GM23338 (cell line): ENCODE measurements around the gene ARRDC2. TPM values are rescaled to one million over a fixed set of nuclear protein-coding genes. Genes with fewer than 3 reads are reported as not detected.

ENCODE experiments used
- ATAC-seq: fragments of 200-7000 bp; cut with Tn5 transposase; 3 replicates; pipeline ENCODE4 v1.9.1; 2020
- DNase-seq: peaks from one replicate; pipeline ENCODE4 v3.0.0-alpha.2; 2015; ENCODE audit warnings: low spot score
- H2AFZ ChIP-seq: fragments of 200-600 bp; sonication (generic); 2 replicates; pipeline ENCODE4 v1.8.0; 2016; ENCODE audit warnings: antibody characterized with exemption, mild to moderate bottlenecking, moderate library complexity
- H3F3A ChIP-seq: fragments of 200-600 bp; sonication (generic); replicated peaks from 2 replicates; pipeline ENCODE4 v1.8.0; 2017; ENCODE audit warnings: antibody characterized with exemption, mixed run types, low read depth
- H3K27ac ChIP-seq: fragments of 200-600 bp; sonication (generic); 2 replicates; pipeline ENCODE4 v1.6.1; 2016; ENCODE audit warnings: low read depth
- H3K27me3 ChIP-seq: fragments of 200-600 bp; sonication (generic); 2 replicates; pipeline ENCODE4 v1.8.0; 2016; ENCODE audit warnings: mild to moderate bottlenecking, mixed run types, moderate library complexity; ENCODE audit not compliant: insufficient read depth
- H3K36me3 ChIP-seq: fragments of 200-600 bp; sonication (generic); 2 replicates; pipeline ENCODE4 v1.8.0; 2016; ENCODE audit warnings: mild to moderate bottlenecking; ENCODE audit not compliant: insufficient read depth
- H3K4me1 ChIP-seq: fragments of 200-600 bp; sonication (generic); 2 replicates; pipeline ENCODE4 v1.8.0; 2016; ENCODE audit warnings: mild to moderate bottlenecking, moderate library complexity; ENCODE audit not compliant: insufficient read depth
- H3K4me2 ChIP-seq: fragments of 200-600 bp; sonication (generic); 2 replicates; pipeline ENCODE4 v1.7.1; 2017; ENCODE audit warnings: mixed run types
- H3K4me3 ChIP-seq: fragments of 200-600 bp; sonication (generic); 2 replicates; pipeline ENCODE4 v1.6.1; 2016; ENCODE audit warnings: mixed run types
- H3K79me2 ChIP-seq: fragments of 200-600 bp; sonication (generic); replicated peaks from 2 replicates; pipeline ENCODE4 v1.8.0; 2017; ENCODE audit warnings: mild to moderate bottlenecking; ENCODE audit not compliant: insufficient read depth
- H3K9me2 ChIP-seq: fragments of 200-600 bp; sonication (generic); 2 replicates; pipeline ENCODE4 v1.8.0; 2017; ENCODE audit not compliant: insufficient read depth
- H4K20me1 ChIP-seq: fragments of 200-600 bp; sonication (generic); replicated peaks from 2 replicates; pipeline ENCODE4 v1.8.0; 2017; ENCODE audit warnings: mild to moderate bottlenecking; ENCODE audit not compliant: insufficient read depth
- H3K27ac Mint-ChIP-seq: 2 replicates; pipeline ENCODE4 v1.8.0; 2020; ENCODE audit warnings: inconsistent platforms, mild to moderate bottlenecking, moderate library complexity, mixed read lengths
- H3K27me3 Mint-ChIP-seq: 3 replicates; pipeline ENCODE4 v1.8.0; 2022; ENCODE audit warnings: low read depth, mild to moderate bottlenecking, moderate library complexity, mixed read lengths, inconsistent platforms; ENCODE audit not compliant: insufficient read depth, poor library complexity
- H3K36me3 Mint-ChIP-seq: 3 replicates; pipeline ENCODE4 v1.8.0; 2021; ENCODE audit warnings: low read depth, mild to moderate bottlenecking, inconsistent platforms, moderate library complexity, mixed read lengths
- H3K4me1 Mint-ChIP-seq: 3 replicates; pipeline ENCODE4 v1.8.0; 2020; ENCODE audit warnings: mild to moderate bottlenecking, inconsistent platforms, mixed read lengths
- H3K4me3 Mint-ChIP-seq: 3 replicates; pipeline ENCODE4 v1.8.0; 2021; ENCODE audit warnings: moderate library complexity, mild to moderate bottlenecking, inconsistent platforms, mixed read lengths
- H3K9me3 Mint-ChIP-seq: 3 replicates; pipeline ENCODE4 v1.8.0; 2020; ENCODE audit warnings: moderate library complexity, mild to moderate bottlenecking, inconsistent platforms, mixed read lengths
- CREB1 ChIP-seq: fragments of 250-450 bp; sonication (Bioruptor Pico); IDR thresholded peaks from 2 replicates; pipeline ENCODE4 v1.5.0; 2020; ENCODE audit warnings: low read depth, mild to moderate bottlenecking, moderate library complexity
- CTCF ChIP-seq, 2 experiments: fragments of 200-600 bp in 1 of 2; sonication (generic) in 1 of 2; conservative IDR thresholded peaks; 2 replicates each; pipeline versions ENCODE4 v1.5.1 to v1.6.1; 2016 to 2017; ENCODE audit warnings: antibody characterized with exemption in 2 of 2, low read depth in 2 of 2, mild to moderate bottlenecking in 2 of 2, moderate library complexity in 1 of 2
- EZH2 ChIP-seq: fragments of 200-600 bp; sonication (generic); IDR thresholded peaks from one replicate; pipeline ENCODE4 v1.8.0; 2017; ENCODE audit warnings: antibody characterized with exemption, mild to moderate bottlenecking, low read depth; ENCODE audit not compliant: unreplicated experiment
- EZH2phosphoT487 ChIP-seq: fragments of 200-600 bp; sonication (generic); IDR thresholded peaks from one replicate; pipeline ENCODE4 v1.8.1; 2018; ENCODE audit warnings: antibody characterized with exemption; ENCODE audit not compliant: unreplicated experiment
- JUNB ChIP-seq: IDR thresholded peaks from one replicate; pipeline ENCODE4 v1.6.1; 2016; ENCODE audit warnings: antibody characterized with exemption; ENCODE audit not compliant: unreplicated experiment
- NANOG ChIP-seq: IDR thresholded peaks from 2 replicates; pipeline ENCODE4 v1.6.1; 2016; ENCODE audit warnings: antibody characterized with exemption, borderline replicate concordance
- POLR2AphosphoS5 ChIP-seq: IDR thresholded peaks from 2 replicates; pipeline ENCODE4 v1.6.1; 2016; ENCODE audit warnings: antibody characterized with exemption, low read depth
- REST ChIP-seq: IDR thresholded peaks from one replicate; pipeline ENCODE4 v1.6.1; 2018; ENCODE audit warnings: antibody characterized with exemption; ENCODE audit not compliant: unreplicated experiment
- STAT1 ChIP-seq: IDR thresholded peaks from one replicate; pipeline ENCODE4 v1.6.1; 2016; ENCODE audit warnings: antibody characterized with exemption; ENCODE audit not compliant: unreplicated experiment
- ZNF114 ChIP-seq: fragments of 250-450 bp; sonication (Bioruptor Pico); IDR thresholded peaks from 2 replicates; pipeline ENCODE4 v1.5.0; 2020; ENCODE audit warnings: mild to moderate bottlenecking, moderate library complexity
- ZNF331 ChIP-seq: fragments of 250-450 bp; sonication (Bioruptor Pico); IDR thresholded peaks from 2 replicates; pipeline ENCODE4 v1.5.0; 2020; ENCODE audit warnings: low read depth, mild to moderate bottlenecking, moderate library complexity
- polyA plus RNA-seq: library from polyadenylated mRNA; unstranded; fragments of >200 nt; fragmentation: Nextera tagmentation; extraction: Ambion mirVana; gene quantifications from 2 replicates; pipeline ENCODE4 v1.2.1, GENCODE V29; 2016
- total RNA-seq: library from RNA; depleted of rRNA; stranded (reverse); fragments of >200 nt; shearing (Covaris generic); gene quantifications from 2 replicates; pipeline ENCODE4 v1.2.3, GENCODE V29; 2014
- TF ChIP-seq, protein P1 (sequence below): fragments of 250-450 bp; sonication (Bioruptor Pico); IDR thresholded peaks from 2 replicates; pipeline ENCODE4 v1.5.0; 2020; ENCODE audit warnings: mild to moderate bottlenecking, moderate library complexity
- TF ChIP-seq, protein P2 (sequence below): IDR thresholded peaks from 2 replicates; pipeline ENCODE4 v1.6.1; 2016; ENCODE audit warnings: antibody characterized with exemption

ARRDC2 gene
- total and polyA plus RNA-seq, 2 experiments from 2014 or later, result 2.4 to 7.1 TPM

GRCh38 chr19:18017275-18018083 lies 9.5 kb downstream of the ARRDC2 start:
- Histone ChIP-seq H3K27ac (no peak overlapping the region), H3F3A (no peaks in the 10 kb centered on the region), H3K4me1 (no peaks in the 10 kb centered on the region), H3K9me2 (no peaks in the 10 kb centered on the region), H3K27me3 (no peaks in the 10 kb centered on the region), H4K20me1 (no peaks in the 10 kb centered on the region), H3K4me2 (no peak overlapping the region), H3K36me3 (no peaks in the 10 kb centered on the region), H3K79me2 (no peaks in the 10 kb centered on the region), H2AFZ (no peak overlapping the region), H3K4me3 (no peak overlapping the region)
- no peak for TF ChIP-seq EZH2phosphoT487
- TF ChIP-seq REST, result no peak
- TF ChIP-seq STAT1, result no peak
- TF ChIP-seq CTCF (conservative IDR thresholded peaks at IDR 0.05; ENCODE audit: low read depth in 2 of 2), result no peak
- TF ChIP-seq, protein P1, sequence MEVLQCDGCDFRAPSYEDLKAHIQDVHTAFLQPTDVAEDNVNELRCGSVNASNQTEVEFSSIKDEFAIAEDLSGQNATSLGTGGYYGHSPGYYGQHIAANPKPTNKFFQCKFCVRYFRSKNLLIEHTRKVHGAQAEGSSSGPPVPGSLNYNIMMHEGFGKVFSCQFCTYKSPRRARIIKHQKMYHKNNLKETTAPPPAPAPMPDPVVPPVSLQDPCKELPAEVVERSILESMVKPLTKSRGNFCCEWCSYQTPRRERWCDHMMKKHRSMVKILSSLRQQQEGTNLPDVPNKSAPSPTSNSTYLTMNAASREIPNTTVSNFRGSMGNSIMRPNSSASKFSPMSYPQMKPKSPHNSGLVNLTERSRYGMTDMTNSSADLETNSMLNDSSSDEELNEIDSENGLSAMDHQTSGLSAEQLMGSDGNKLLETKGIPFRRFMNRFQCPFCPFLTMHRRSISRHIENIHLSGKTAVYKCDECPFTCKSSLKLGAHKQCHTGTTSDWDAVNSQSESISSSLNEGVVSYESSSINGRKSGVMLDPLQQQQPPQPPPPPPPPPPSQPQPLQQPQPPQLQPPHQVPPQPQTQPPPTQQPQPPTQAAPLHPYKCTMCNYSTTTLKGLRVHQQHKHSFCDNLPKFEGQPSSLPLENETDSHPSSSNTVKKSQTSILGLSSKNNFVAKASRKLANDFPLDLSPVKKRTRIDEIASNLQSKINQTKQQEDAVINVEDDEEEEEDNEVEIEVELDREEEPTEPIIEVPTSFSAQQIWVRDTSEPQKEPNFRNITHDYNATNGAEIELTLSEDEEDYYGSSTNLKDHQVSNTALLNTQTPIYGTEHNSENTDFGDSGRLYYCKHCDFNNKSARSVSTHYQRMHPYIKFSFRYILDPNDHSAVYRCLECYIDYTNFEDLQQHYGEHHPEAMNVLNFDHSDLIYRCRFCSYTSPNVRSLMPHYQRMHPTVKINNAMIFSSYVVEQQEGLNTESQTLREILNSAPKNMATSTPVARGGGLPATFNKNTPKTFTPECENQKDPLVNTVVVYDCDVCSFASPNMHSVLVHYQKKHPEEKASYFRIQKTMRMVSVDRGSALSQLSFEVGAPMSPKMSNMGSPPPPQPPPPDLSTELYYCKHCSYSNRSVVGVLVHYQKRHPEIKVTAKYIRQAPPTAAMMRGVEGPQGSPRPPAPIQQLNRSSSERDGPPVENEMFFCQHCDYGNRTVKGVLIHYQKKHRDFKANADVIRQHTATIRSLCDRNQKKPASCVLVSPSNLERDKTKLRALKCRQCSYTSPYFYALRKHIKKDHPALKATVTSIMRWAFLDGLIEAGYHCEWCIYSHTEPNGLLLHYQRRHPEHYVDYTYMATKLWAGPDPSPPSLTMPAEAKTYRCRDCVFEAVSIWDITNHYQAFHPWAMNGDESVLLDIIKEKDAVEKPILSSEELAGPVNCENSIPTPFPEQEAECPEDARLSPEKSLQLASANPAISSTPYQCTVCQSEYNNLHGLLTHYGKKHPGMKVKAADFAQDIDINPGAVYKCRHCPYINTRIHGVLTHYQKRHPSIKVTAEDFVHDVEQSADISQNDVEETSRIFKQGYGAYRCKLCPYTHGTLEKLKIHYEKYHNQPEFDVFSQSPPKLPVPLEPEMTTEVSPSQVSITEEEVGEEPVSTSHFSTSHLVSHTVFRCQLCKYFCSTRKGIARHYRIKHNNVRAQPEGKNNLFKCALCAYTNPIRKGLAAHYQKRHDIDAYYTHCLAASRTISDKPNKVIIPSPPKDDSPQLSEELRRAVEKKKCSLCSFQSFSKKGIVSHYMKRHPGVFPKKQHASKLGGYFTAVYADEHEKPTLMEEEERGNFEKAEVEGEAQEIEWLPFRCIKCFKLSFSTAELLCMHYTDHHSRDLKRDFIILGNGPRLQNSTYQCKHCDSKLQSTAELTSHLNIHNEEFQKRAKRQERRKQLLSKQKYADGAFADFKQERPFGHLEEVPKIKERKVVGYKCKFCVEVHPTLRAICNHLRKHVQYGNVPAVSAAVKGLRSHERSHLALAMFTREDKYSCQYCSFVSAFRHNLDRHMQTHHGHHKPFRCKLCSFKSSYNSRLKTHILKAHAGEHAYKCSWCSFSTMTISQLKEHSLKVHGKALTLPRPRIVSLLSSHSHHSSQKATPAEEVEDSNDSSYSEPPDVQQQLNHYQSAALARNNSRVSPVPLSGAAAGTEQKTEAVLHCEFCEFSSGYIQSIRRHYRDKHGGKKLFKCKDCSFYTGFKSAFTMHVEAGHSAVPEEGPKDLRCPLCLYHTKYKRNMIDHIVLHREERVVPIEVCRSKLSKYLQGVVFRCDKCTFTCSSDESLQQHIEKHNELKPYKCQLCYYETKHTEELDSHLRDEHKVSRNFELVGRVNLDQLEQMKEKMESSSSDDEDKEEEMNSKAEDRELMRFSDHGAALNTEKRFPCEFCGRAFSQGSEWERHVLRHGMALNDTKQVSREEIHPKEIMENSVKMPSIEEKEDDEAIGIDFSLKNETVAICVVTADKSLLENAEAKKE (CRISPR knock-in tag), result no peak
- no peak for TF ChIP-seq NANOG
- TF ChIP-seq POLR2AphosphoS5, result no peak
- no peak for TF ChIP-seq ZNF331
- no peak for TF ChIP-seq JUNB
- TF ChIP-seq ZNF114 (CRISPR knock-in tag), result no peak
- TF ChIP-seq, protein P2, sequence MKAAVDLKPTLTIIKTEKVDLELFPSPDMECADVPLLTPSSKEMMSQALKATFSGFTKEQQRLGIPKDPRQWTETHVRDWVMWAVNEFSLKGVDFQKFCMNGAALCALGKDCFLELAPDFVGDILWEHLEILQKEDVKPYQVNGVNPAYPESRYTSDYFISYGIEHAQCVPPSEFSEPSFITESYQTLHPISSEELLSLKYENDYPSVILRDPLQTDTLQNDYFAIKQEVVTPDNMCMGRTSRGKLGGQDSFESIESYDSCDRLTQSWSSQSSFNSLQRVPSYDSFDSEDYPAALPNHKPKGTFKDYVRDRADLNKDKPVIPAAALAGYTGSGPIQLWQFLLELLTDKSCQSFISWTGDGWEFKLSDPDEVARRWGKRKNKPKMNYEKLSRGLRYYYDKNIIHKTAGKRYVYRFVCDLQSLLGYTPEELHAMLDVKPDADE, result no peak
- no peak for TF ChIP-seq CREB1 (CRISPR knock-in tag)
- no peak for TF ChIP-seq EZH2
- H3K4me1 Mint-ChIP-seq, result peaks cover 4% of the 10 kb centered on the region
- H3K27me3 Mint-ChIP-seq, result peaks cover 12% of the 10 kb centered on the region
- no peak overlapping the region; the same call in 2 of the 3 replicates for H3K4me3 Mint-ChIP-seq
- DNase-seq (no peak), ATAC-seq (no peak)
- H3K9me3 Mint-ChIP-seq, result no peaks in the 10 kb centered on the region
- H3K36me3 Mint-ChIP-seq, result no peaks in the 10 kb centered on the region; the same call in 2 of the 3 replicates
- H3K27ac Mint-ChIP-seq, result no peak overlapping the region
